Cardiac muscle cell (in vitro differentiated cells and primary cell): ENCODE results near the gene OR11A1. TPM values are rescaled to one million over a fixed set of nuclear protein-coding genes. Genes with fewer than 3 reads are reported as not detected.

Experiments
- DNase-seq, 2 donors: peaks; one replicate each; pipeline versions ENCODE4 v3.0.0 to v3.0.0-alpha.2; 2010 to 2017; ENCODE audit warnings: low read depth in 1 of 2, low spot score in 1 of 2
- H3K27ac ChIP-seq: fragments of 200-600 bp; sonication (generic); 2 replicates; pipeline ENCODE4 v1.5.1; 2016
- H3K27me3 ChIP-seq: fragments of 200-600 bp; sonication (generic); 2 replicates; pipeline ENCODE4 v1.6.0; 2016; ENCODE audit warnings: control low read depth
- H3K36me3 ChIP-seq: fragments of 200-600 bp; sonication (generic); 2 replicates; pipeline ENCODE4 v1.5.1; 2016; ENCODE audit warnings: control low read depth
- H3K4me1 ChIP-seq: fragments of 200-600 bp; sonication (generic); 2 replicates; pipeline ENCODE4 v1.8.1; 2017; ENCODE audit warnings: low read depth, mild to moderate bottlenecking, mixed run types
- H3K4me3 ChIP-seq: fragments of 200-600 bp; sonication (generic); 2 replicates; pipeline ENCODE4 v1.5.1; 2016; ENCODE audit warnings: mild to moderate bottlenecking
- H3K9me3 ChIP-seq: fragments of 200-600 bp; sonication (generic); 2 replicates; pipeline ENCODE4 v1.5.1; 2017; ENCODE audit warnings: low read depth, mild to moderate bottlenecking, control low read depth
- CTCF ChIP-seq: IDR thresholded peaks from 2 replicates; pipeline ENCODE4 v1.5.1; 2012; ENCODE audit warnings: low read depth, mild to moderate bottlenecking, low read length
- polyA plus RNA-seq: library from polyadenylated mRNA; unstranded; fragments of >200 nt; fragmentation: Nextera tagmentation; extraction: Ambion mirVana; gene quantifications from 2 replicates; pipeline ENCODE4 v1.2.1, GENCODE V29; 2016
- total RNA-seq: library from RNA; depleted of rRNA; stranded (reverse); fragments of >200 nt; gene quantifications from 2 replicates; pipeline ENCODE4 v1.2.3, GENCODE V29; 2016

The OR11A1 gene
- total and polyA plus RNA-seq, 2 experiments from 2014 or later: not detected

- no peaks in the 10 kb centered on the region for H3K4me1 ChIP-seq
- DNase-seq: no peak
Observed at GRCh38 chr6:29424168-29424567, 32.7 kb downstream of the OR11A1 start.

GRCh38 chr6:29419516-29419915 is 37.4 kb downstream of the OR11A1 start:
- no peaks in the 10 kb centered on the region for H3K4me1 ChIP-seq
- H3K27ac ChIP-seq: no peak overlapping the region
- H3K4me3 ChIP-seq: no peak overlapping the region
- TF ChIP-seq CTCF: no peak
- no peaks in the 10 kb centered on the region for H3K9me3 ChIP-seq
- no peak for DNase-seq
- H3K27me3 ChIP-seq: no peaks in the 10 kb centered on the region
- H3K36me3 ChIP-seq: no peaks in the 10 kb centered on the region

More at GRCh38 chr6:29424168-29424567, 32.7 kb downstream of the OR11A1 start:
- Histone ChIP-seq H3K27ac (no peak overlapping the region), H3K9me3 (no peaks in the 10 kb centered on the region), H3K27me3 (no peaks in the 10 kb centered on the region), H3K36me3 (no peaks in the 10 kb centered on the region), H3K4me3 (no peak overlapping the region)
- no peak for TF ChIP-seq CTCF

GRCh38 chr6:29414588-29414987 is 42.3 kb downstream of the OR11A1 start, which contains the start of gene OR12D1:
TSS of gene OR12D1 (plus strand) at chr6:29414928.
- no peak for TF ChIP-seq CTCF
- Histone ChIP-seq H3K36me3 (no peaks in the 10 kb centered on the region), H3K27me3 (no peaks in the 10 kb centered on the region), H3K27ac (no peak within 1 kb of the TSS), H3K9me3 (no peaks in the 10 kb centered on the region), H3K4me3 (no peak within 1 kb of the TSS), H3K4me1 (no peaks in the 10 kb centered on the region)
- DNase-seq: no peak

- TF ChIP-seq CTCF: no peak
- no peaks in the 10 kb centered on the region for H3K4me1 ChIP-seq
- DNase-seq: no peak
- no peaks in the 10 kb centered on the region for H3K9me3 ChIP-seq
- no peaks in the 10 kb centered on the region for H3K36me3 ChIP-seq
- no peaks in the 10 kb centered on the region for H3K27me3 ChIP-seq
- H3K27ac ChIP-seq: no peak overlapping the region
- H3K4me3 ChIP-seq: no peak overlapping the region
Observed at GRCh38 chr6:29403801-29404200, 53.1 kb downstream of the OR11A1 start.

- DNase-seq: no peak
- no peaks in the 10 kb centered on the region for H3K27me3 ChIP-seq
- H3K27ac ChIP-seq: no peak overlapping the region
- TF ChIP-seq CTCF: no peak
- no peaks in the 10 kb centered on the region for H3K36me3 ChIP-seq
- H3K4me1 ChIP-seq: no peaks in the 10 kb centered on the region
- H3K4me3 ChIP-seq: no peak overlapping the region
- no peaks in the 10 kb centered on the region for H3K9me3 ChIP-seq
Observed at GRCh38 chr6:29399525-29399924, 57.3 kb downstream of the OR11A1 start.

GRCh38 chr6:29395331-29395730 is 61.5 kb downstream of the OR11A1 start, which contains the start of gene OR12D2:
TSS of gene OR12D2 (plus strand) at chr6:29395631. CDS start at chr6:29396700, 1,069 bp downstream.
- Histone ChIP-seq H3K4me1 (no peaks in the 10 kb centered on the region), H3K27me3 (no peaks in the 10 kb centered on the region), H3K4me3 (no peak within 1 kb of the TSS), H3K36me3 (no peaks in the 10 kb centered on the region), H3K9me3 (no peaks in the 10 kb centered on the region), H3K27ac (no peak within 1 kb of the TSS)
- TF ChIP-seq CTCF: no peak
- DNase-seq: no peak
